Activated CD4-positive, CD25-positive, alpha-beta regulatory T cell treated with anti-CD3 and anti-CD28 coated beads, Interleukin-2, amount 50 U/mL, for 72 hours (primary cell): ENCODE data around the gene NEDD8.

Source experiments
- DNase-seq: peaks from one replicate; pipeline ENCODE4 v3.0.0; 2021

The NEDD8 gene

GRCh38 chr14:24262821-24263733 is 30.9 kb upstream of the NEDD8 start, which contains the start of gene TGM1:
Gene TGM1, minus strand, starts transcription at chr14:24263177. Its CDS starts 825 bp downstream, at chr14:24262352.
- no peak for DNase-seq

- no peak for DNase-seq
These were observed 29.8 kb upstream of the NEDD8 start for GRCh38 chr14:24261969-24262327.

- DNase-seq = no peak
These were observed 29.2 kb upstream of the NEDD8 start for GRCh38 chr14:24261256-24261968.

GRCh38 chr14:24260780-24261157 is 28.6 kb upstream of the NEDD8 start:
- no peak for DNase-seq

- DNase-seq = no peak
These were observed 28.0 kb upstream of the NEDD8 start for GRCh38 chr14:24260026-24260779.

- no peak for DNase-seq
These were observed 27.3 kb upstream of the NEDD8 start for GRCh38 chr14:24259282-24260025.

GRCh38 chr14:24258548-24259265 is 26.5 kb upstream of the NEDD8 start:
- DNase-seq = no peak

GRCh38 chr14:24258119-24258518 is 26.0 kb upstream of the NEDD8 start:
- DNase-seq = no peak

- no peak for DNase-seq
These were observed 24.8 kb upstream of the NEDD8 start for GRCh38 chr14:24256960-24257359.

GRCh38 chr14:24255931-24256711 is 24.0 kb upstream of the NEDD8 start:
- no peak for DNase-seq

GRCh38 chr14:24255438-24255837 is 23.3 kb upstream of the NEDD8 start:
- DNase-seq = no peak

- DNase-seq = no peak
These were observed 22.6 kb upstream of the NEDD8 start for GRCh38 chr14:24254630-24255392.

GRCh38 chr14:24253936-24254335 is 21.8 kb upstream of the NEDD8 start:
- DNase-seq = no peak

GRCh38 chr14:24252289-24253124 is 20.3 kb upstream of the NEDD8 start:
- no peak for DNase-seq

GRCh38 chr14:24251880-24252288 is 19.7 kb upstream of the NEDD8 start:
- DNase-seq = no peak

- DNase-seq = no peak
These were observed 18.2 kb upstream of the NEDD8 start for GRCh38 chr14:24250354-24250753.

- DNase-seq = peak; percentile 20
These were observed 17.3 kb upstream of the NEDD8 start for GRCh38 chr14:24249230-24250021.

GRCh38 chr14:24247422-24247821 is 15.3 kb upstream of the NEDD8 start:
- DNase-seq = no peak
